WERI-Rb-1 (cell line): ENCODE measurements around the gene JAK2.

ENCODE experiments used
- DNase-seq: peaks from one replicate; pipeline ENCODE4 v3.0.0-alpha.2; 2020
- H3K27ac ChIP-seq: fragments of 250-450 bp; sonication (Bioruptor Pico); 2 replicates; pipeline ENCODE4 v1.5.1; 2020; ENCODE audit warnings: mild to moderate bottlenecking, moderate library complexity
- H3K27me3 ChIP-seq: fragments of 250-450 bp; sonication (Bioruptor Pico); 2 replicates; pipeline ENCODE4 v1.5.1; 2021; ENCODE audit warnings: mild to moderate bottlenecking, low read depth, moderate library complexity; ENCODE audit not compliant: insufficient read depth, severe bottlenecking
- H3K36me3 ChIP-seq: fragments of 250-450 bp; sonication (Bioruptor Pico); 2 replicates; pipeline ENCODE4 v1.5.1; 2020; ENCODE audit warnings: mild to moderate bottlenecking, moderate library complexity
- H3K4me3 ChIP-seq: 2 replicates; pipeline ENCODE4 v1.5.1; 2011; ENCODE audit warnings: low read depth, mild to moderate bottlenecking, control low read depth, low read length
- H3K9me3 ChIP-seq: fragments of 250-450 bp; sonication (Bioruptor Pico); 2 replicates; pipeline ENCODE4 v1.5.1; 2021; ENCODE audit warnings: mild to moderate bottlenecking, moderate library complexity; ENCODE audit not compliant: severe bottlenecking
- TF ChIP-seq, protein P1 (sequence below): IDR thresholded peaks from 2 replicates; pipeline ENCODE4 v1.5.1; 2011; ENCODE audit warnings: low read depth, mild to moderate bottlenecking, control low read depth, inconsistent platforms, low read length

JAK2 gene

DNA sequence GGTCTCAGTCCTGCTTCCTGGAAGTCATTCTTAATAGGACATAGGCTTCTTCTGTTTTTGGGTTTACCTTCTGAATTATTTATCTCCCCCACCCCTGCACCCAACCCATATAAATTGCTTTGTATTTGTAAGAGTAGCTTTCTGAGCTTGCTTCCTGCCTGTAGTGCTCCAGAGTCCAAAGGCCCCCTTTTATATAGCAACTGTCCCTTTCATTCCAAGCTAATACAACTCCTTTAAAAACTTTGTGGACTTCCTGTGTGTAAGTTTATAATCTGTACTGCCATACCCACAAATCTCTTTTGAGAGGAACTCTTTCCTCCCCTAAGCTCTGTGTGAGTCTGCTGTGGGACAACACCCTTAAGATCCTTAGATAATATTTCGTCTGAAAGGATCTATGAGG lies 7.8 kb downstream of the JAK2 start:
- Histone ChIP-seq H3K27ac (no peak overlapping the region), H3K36me3 (peaks cover 9% of the 10 kb centered on the region)
- TF ChIP-seq, protein P1, sequence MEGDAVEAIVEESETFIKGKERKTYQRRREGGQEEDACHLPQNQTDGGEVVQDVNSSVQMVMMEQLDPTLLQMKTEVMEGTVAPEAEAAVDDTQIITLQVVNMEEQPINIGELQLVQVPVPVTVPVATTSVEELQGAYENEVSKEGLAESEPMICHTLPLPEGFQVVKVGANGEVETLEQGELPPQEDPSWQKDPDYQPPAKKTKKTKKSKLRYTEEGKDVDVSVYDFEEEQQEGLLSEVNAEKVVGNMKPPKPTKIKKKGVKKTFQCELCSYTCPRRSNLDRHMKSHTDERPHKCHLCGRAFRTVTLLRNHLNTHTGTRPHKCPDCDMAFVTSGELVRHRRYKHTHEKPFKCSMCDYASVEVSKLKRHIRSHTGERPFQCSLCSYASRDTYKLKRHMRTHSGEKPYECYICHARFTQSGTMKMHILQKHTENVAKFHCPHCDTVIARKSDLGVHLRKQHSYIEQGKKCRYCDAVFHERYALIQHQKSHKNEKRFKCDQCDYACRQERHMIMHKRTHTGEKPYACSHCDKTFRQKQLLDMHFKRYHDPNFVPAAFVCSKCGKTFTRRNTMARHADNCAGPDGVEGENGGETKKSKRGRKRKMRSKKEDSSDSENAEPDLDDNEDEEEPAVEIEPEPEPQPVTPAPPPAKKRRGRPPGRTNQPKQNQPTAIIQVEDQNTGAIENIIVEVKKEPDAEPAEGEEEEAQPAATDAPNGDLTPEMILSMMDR, result no peak

DNA sequence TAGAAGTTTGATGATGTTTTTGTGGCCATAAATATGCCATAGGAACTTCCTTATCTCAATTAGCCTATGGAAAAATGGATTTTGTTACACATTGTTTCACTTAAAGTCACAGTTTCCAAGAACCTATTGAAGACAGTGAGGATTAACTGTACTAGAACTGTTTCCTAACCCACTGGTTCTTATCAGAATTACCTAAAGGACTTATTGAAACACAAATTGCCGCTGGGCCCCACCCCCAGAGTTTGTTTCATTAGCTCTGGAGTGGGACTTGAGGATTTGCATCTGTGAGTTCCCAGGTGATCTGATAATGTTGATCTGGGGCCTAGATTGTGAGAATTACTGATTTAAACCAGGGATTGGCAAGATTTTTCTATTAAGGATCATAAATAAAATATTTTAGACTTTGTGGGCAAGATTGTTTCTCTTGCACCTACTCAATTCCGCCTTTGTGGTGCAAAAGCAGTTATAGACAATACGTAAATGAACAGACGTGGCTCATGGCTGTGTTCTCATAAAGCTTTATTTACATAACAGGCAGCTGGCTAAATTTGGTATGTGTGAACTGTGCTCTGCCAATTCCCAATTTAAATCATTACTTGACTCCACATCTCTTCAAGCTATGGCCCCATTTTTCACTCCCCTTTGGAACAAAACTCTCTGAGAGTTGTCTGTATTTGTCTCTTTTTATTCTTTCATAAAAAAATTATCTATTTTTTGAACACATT lies 9.3 kb downstream of the JAK2 start:
- Histone ChIP-seq H3K9me3 (peaks cover 2% of the 10 kb centered on the region), H3K27ac (no peak overlapping the region), H3K4me3 (no peak overlapping the region), H3K36me3 (peaks cover 9% of the 10 kb centered on the region), H3K27me3 (no peaks in the 10 kb centered on the region)
- DNase-seq, result no peak
- TF ChIP-seq, protein P1, result no peak

More for the DNA sequence above, 7.8 kb downstream of the JAK2 start:
- Histone ChIP-seq H3K9me3 (peaks cover 2% of the 10 kb centered on the region), H3K27me3 (no peaks in the 10 kb centered on the region), H3K4me3 (no peak overlapping the region)
- no peak for DNase-seq

DNA sequence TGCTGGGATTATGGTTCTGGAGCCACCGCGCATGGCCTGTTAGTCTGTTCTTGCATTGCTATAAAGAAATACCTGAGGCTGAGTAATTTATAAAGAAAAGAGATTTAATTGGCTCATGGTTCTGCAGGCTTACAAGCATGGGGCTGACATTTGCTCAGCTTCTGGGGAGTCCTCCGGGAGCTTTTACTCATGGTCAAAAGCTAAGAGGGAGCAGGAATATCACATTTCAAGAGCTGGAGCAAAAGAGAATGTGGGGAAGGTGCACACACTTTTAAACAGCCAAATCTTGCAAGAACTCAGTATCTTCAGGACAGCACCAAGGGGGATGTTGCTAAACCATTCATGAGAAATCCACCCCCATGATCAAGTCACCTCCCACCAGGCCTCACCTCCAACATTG lies 12.1 kb downstream of the JAK2 start:
- peaks cover 2% of the 10 kb centered on the region for H3K9me3 ChIP-seq
- TF ChIP-seq, protein P1, result no peak
- H3K36me3 ChIP-seq, result peaks cover 5% of the 10 kb centered on the region

DNA sequence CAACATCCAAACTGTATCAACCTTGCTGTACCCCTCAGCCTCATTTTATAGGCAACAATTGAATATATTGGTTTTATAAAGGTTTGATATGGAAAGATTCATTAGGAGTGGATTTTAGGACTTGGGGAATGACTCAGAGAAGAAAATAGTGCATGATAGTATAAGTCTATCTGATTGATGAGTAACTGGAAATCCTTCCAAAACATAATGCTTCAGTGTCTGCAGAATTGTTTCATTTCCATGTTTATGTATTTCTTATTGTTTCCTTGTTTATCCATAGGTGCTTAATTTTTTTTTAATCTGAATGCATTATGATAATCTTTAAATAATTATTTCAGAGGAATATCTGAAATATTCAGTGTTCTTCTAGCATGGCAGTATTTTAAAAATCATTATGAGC lies 12.6 kb downstream of the JAK2 start:
- Histone ChIP-seq H3K4me3 (no peak overlapping the region), H3K36me3 (peaks cover 3% of the 10 kb centered on the region; the same call in 1 of the 2 replicates), H3K27me3 (no peaks in the 10 kb centered on the region), H3K27ac (no peak overlapping the region), H3K9me3 (no peaks in the 10 kb centered on the region)
- DNase-seq, result no peak
- TF ChIP-seq, protein P1, result no peak

More for the DNA sequence above, 12.1 kb downstream of the JAK2 start:
- Histone ChIP-seq H3K27me3 (no peaks in the 10 kb centered on the region), H3K4me3 (no peak overlapping the region), H3K27ac (no peak overlapping the region)
- DNase-seq, result no peak

DNA sequence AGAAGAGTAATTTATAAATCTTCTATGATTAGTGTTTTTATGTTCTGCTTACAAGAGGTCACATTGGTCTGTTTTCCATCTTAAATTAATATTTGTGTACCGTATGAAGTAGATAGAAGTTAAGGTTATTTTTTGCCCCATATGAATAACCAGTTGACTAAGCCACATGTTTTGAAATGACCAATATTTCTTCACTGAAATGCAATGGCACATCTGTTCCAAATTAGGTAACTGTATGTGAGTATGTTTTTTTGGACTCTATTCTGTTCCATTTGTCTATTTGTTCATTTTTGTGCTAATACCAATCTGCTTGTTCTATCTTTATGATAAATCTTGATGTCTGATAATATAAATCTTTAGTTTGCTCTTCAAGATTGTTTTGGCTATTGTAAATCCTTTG lies 17.7 kb downstream of the JAK2 start:
- Histone ChIP-seq H3K36me3 (no peaks in the 10 kb centered on the region), H3K27me3 (no peaks in the 10 kb centered on the region), H3K27ac (no peak overlapping the region), H3K4me3 (no peak overlapping the region), H3K9me3 (no peaks in the 10 kb centered on the region)
- DNase-seq, result no peak
- TF ChIP-seq, protein P1, result no peak

DNA sequence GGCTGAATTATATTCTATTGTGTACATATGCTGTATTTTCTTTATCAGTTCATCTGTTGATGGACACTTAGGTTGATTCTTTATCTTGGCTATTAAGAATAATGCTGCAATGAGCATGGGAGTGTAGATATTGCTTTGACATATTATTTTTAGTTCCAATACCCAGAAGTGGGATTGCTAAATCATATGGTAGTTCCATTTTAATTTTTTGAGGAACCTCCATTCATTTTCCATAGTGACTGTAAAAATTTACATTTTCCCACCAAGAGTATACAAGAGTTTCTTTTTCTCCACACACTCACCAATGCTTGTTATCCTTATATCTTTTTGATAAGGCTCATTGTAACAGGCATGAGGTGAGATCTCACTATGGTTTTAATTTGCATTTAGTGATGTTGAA lies 19.4 kb downstream of the JAK2 start:
- no peaks in the 10 kb centered on the region for H3K27me3 ChIP-seq
- H3K9me3 ChIP-seq, result no peaks in the 10 kb centered on the region
- no peak overlapping the region for H3K4me3 ChIP-seq
- no peak for DNase-seq
- TF ChIP-seq, protein P1, result no peak
- H3K36me3 ChIP-seq, result no peaks in the 10 kb centered on the region
- H3K27ac ChIP-seq, result no peak overlapping the region
